Fibroblast of gingiva (primary cell): ENCODE data around the gene MERTK.
"Not testable (repeated sequence)": the region's sequence is repeated elsewhere in the genome, so short reads cannot be mapped to it uniquely, and the experiment has no call there.

Experiments
- DNase-seq: peaks from one replicate; pipeline ENCODE4 v3.0.0-alpha.2; 2011; ENCODE audit warnings: low read depth

MERTK gene

DNA sequence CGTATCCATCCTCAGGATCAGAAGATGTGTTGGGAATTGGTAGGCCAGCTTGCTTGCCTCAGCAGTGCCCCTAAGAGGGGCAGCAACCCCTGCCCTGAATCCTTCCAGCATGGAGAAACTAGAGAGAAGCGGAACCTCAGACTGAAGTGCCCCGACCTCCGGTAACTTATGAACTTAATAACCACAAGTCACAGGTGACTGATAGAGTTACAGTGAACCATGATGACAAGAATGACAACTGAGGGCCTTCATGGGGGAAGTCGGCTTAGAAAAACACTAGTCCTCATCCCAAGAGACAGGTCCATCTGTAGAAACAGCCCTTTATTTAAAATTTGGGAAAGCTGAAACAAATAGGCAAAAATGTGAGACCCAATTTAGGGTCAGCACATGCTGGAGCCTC is 114.1 kb downstream of the MERTK start:
- DNase-seq, result no peak

DNA sequence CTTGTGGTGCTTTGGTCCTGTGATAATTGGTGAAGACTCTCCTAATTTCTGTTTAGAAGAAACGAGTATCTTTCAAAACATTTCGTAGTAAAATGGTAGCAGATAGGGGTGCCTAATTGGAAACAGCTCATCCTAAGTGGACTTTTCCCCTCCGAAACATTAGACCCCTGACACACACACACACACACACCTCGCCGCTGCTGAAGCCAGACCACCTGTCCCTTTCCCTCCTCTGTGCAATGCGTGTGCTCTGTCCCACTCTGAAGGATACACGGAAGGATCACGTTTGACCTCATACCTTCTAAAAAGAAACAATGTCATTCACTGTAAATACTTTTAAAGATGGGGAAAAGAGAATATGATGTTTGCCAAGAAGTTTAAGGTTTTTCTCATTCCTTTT is 120.4 kb downstream of the MERTK start:
- no peak for DNase-seq

DNA sequence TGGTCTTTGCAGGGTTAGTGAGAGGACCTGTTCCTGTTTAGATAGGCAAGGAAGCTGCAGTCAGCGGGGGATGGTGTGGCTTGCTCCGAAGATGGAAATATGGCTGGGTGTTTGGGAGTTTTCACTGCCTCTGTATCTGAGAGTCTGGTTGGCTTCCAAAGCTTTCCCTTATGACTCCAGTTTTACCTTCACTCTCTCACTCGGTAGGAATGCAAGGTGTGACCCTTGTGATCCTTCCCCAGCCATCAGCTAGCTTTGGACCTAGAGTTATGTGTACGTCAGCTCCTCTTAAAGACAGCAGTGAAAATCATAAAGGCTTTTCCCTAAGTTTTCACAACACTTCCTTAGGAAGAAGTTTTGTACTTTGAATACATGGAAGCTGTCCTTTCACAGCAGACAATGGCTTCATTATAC is 121.2 kb downstream of the MERTK start:
- no peak for DNase-seq

DNA sequence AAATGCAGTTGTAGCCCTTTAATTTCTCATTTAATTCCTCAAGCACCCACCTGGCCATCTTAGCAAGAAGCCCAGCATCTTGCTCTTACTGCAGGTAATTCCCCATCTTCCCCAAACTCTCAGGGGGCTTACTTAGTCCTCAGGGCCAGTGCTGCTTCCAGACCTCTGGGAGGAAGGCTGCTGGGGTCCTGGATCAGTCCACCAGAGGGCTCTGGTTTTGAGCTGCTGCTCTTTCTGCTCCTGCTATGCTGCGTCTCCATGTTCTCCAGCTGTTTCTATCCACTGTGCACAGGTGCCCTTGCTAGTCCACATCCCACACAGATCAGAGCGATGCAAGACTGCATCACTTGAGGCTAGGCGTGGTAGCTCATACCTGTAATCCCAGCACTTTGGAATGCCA is 122.2 kb downstream of the MERTK start:
- no peak for DNase-seq

DNA sequence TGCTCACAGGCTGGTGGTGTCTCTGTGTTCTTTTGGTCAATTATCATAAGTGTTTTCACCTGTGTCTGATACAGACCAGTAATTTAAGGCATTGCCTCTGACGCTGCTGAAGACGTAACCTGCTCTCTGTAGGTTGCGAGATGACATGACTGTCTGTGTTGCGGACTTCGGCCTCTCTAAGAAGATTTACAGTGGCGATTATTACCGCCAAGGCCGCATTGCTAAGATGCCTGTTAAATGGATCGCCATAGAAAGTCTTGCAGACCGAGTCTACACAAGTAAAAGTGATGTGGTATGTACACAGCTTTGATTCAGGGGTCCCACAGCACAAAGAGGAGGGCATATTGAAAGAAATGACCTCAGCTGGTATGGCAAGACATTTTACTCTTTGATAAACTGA is 122.9 kb downstream of the MERTK start:
- DNase-seq, result no peak

DNA sequence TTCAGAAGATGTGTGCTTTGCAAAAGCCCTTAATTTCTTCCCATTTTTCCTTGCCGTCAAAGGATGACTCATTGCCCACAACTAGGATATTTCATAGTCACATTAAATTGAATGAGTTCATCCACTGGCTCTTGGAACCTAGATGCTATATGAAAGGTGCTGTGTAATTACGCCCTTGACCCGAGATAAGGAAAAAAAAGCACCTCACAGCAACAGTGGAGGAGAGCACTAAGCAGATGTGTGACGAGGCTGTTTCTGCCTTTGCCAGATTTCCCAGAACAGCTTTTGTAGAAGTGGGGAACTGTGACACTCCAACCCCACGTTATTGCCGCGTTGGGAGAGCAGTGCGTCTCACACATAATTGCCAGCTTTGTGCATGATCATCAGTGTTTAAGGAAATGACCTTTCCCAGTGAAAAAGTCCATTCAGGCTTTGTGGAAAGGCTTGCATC is 123.4 kb downstream of the MERTK start:
- peak; percentile 7 for DNase-seq

DNA sequence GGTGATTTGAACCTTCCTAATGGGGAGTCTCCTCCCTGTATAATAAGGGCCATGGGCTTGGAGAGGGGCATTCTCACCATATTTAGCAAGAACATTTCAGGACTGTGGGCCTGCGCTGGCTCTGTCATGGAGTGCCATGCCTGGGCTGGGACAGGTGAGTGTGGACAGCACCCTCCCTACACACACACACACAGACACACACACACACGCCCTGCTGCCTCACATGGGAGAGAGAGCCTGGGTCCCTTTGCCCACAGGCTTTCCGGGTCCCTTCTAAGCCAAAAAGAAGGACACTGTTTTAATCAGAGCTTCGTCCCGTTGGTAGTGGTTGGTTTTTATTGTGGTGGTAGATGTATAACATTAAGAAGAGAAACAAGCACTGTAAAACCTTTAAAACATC is 125.3 kb downstream of the MERTK start:
- DNase-seq, result no peak

DNA sequence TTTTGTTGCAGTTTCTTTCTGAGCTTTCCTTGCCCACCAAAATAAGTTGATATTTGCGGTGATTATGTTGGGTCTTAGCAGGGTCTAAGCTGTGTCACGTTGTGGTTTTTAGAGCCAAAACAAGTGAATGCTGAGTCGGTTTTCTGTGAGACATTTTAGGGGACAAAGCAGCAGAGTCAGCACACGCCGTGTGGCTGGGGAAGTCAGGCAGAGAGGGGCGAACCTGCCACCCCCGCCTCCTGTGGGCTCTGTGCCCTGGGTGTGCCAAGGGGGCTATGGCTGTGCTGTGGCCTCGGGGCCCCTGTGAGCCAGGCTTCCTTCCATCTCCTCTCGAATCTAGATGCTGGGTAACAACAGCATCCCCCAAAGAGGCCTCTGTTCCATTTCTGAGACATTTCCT is 125.8 kb downstream of the MERTK start:
- no peak for DNase-seq

DNA sequence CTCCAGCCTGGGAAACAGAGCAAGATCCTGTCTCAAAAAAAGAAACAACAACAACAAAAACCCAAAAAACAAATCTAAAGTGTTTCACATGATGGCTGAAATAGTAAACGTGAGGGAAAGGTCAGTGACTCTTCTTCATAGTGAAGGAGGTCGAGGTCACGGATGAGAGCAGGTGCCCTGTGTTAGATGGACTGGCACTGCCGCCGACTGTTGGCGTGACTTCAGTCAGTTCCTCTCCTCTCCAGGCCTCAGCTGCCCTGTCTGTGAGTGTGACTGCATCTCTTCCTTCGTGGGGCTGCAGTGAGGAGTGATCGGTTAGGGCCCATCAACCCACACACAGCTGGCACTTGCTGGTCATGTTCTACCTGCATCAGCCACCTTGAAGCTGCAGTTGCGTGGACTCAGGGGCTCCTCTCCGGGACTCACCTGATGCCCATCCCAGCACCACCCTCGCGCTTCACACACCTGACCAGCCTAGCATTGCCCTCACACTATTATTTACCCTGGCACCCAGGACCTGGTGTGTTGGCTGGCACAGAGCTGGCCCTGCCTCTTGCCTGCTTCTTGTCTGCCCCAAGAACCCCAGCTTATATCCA is 126.6 kb downstream of the MERTK start:
- DNase-seq, result no peak

DNA sequence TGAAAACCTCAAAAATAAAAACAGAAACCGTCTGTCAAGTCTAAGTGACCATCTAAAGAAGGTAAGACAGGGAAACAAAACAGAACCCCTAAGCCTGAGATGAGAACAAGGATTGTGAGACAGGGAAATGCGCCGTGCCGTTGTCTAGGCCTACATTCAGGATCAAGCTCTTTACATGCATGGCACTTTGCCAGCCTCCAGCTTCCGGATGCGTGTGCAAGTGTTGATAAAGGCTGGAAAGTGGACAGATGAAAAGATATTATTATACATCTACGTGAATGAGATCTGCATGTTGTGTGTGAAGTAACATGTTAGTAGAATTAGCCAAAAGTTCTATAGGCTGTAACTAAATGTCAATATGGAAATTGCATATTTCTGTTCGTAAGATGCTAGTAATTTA is 128.1 kb downstream of the MERTK start:
- DNase-seq, result no peak

DNA sequence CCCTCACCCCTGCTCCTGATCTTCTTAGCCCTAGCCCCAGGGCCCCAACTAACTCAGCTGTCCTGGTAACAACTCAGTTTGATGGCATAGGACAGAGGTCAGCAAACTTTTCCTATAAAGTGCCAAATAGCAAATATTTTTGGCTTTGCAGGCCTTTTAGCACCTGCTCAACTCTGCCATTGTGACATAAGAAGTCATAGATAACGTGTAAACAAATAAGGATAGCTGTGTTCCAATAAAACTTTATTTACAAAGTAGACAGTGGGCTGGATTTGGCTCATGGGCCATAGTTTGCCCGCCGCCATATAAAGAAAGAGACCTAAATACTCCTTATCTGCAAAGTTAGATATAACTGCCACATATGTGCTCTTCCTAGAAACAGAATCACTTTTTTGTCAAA is 129.4 kb downstream of the MERTK start:
- DNase-seq, result no peak

DNA sequence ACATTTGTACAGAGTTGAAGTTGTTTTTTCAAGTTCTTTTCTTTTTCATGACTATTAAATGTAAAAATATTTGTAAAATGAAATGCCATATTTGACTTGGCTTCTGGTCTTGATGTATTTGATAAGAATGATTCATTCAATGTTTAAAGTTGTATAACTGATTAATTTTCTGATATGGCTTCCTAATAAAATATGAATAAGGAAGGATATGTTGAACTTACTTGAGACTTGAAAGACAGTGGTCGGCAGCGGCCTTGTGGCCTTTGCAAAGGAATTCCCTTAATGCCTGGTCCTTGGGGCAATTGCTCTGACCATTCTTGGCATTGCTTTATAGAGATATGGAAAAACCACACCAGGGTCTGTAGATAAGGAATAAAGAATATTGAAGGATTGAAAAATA is 130.8 kb downstream of the MERTK start:
- DNase-seq, result no peak

DNA sequence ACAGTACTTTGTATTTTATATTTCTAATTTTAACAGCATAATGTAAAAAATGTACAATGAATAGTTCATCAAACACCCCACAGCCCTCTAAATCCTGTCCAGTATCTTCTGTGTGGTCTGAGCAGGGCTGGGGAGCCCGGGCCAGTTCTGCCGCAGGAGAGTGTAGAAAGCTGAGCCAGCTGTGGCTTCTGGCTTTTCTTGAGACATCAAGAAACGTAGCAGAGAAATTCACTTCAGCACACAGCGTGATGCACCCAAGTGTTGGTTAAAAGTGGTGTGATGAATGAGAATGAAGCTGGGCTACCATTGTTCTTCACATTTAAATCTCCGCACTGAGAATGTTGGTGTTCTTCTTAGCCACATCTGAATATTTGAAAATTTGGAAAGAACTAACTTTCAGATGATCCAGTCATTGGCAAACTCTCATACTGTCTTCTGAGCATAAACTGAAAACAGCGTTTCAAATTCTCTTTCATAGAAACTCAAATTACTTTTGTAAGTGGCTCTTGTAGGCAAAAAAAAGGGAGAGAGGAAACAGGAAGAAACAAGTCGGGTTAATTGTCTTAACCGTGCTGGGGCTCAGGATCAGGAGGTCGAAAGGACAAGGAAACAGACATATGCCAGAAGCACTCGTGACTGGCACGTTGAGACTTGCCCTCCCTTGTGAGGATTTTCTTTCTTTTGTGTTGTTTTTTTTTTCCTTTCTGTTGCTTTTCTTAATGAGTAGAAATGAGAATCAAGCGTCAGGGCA is 133.2 kb downstream of the MERTK start:
- peak; percentile 9 for DNase-seq

DNA sequence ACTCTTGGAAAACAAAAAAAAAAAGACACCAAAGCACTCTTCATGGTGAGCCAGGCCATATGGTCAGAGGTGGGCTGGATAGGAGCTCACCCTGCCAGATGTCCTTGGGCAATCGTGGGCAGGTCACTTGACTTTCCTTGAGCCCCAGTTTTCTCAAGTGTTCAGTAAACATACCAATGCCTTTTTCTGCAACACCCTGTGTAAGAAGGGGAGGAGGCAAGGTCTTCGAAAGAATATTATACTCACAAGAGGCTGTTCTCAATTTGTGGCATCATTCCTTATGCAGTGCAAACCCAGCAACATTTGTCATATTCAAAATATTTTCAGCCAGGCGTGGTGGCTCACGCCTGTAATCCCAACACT is 133.8 kb downstream of the MERTK start:
- DNase-seq, result peak; percentile 63

DNA sequence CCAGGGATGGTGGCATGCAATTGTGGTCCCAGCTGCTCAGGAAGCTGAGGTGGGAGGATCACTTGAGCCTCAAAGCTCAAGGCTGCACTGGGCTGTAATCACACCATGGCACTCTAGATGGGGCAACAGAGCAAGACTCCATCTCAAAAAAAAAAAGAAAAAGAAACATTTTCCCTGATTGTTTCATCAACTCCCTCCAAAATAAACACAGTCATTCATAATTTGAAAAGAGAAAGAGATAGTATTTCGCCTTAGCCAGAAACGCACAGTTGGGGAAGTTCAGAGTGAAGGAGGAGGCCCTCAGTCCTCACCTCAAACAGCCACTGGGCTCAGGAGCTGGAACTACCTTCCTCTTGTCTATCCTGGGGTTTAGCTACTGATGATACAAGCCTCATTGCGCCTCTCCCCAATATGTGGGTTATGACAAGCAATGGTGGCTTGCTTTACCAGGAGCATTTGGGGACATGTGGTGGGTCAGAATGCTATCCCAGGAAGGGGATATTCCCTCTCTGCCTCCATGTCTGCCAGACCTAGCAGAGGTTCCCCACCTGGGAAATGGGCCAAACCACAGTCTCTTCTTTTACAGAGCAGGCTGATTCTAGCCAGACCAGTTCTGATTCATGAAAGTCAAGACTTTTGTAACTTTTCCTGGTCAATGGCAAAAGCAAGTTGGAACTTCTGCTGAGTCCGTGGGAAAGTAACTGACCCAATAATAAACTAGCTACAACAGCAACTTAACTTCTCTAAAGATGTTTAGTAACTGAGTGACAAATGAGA is 134.5 kb downstream of the MERTK start:
- peak; percentile 55 for DNase-seq

DNA sequence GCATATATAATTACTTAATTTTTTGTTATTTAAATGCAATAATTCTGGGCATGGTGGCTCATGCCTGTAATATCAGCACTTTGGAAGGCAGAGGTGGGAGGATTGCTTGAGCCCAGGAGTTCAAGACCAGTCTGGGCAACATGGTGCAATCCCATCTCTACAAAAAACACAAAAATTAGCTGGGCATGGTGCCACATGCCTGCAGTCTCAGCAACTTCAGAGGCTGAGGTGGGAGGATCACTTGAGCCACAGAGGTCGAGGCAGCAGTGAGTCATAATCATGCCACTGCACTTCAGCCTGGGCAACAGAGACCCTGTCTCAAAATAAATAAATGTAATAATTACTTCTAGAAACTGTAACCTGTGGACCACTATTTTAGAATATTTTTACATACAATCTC is 135.2 kb downstream of the MERTK start:
- peak; percentile 26 for DNase-seq

DNA sequence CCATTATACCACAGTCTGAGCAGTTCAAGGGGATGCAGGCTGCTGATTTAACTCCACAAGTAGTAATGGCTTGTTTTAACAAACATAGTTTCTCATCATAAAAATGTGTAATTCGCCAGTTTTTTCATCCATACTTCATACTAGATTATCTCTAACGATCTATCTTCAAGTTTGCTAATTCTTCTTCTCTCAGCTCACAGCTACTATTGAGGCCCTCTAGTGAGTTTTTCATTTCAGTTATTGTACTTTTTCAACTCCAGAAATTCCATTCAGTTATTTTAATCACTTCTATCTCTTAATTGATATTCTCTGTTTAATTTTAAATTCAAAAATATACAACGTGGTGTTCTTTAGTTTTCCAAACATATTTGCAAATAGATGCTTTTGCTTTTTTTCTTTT is 136.5 kb downstream of the MERTK start:
- no peak for DNase-seq

DNA sequence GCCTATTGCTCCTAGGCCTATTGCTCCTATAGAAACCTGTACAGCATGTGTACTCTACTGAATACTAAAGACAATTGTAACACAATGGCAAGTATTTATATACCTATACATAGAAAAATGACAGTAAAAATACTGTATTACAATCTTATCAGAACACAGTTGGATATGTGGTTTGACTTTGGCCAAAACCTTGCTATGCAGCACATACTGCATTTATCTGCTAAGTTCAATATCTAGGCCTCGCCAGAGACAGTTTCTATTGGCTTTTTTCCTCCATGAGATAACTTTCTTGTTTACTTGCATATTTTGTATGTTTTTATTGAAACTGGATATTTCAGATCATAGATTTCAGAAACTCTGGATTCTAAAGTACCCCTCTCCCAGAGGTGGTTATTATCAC is 137.4 kb downstream of the MERTK start:
- no peak for DNase-seq

DNA sequence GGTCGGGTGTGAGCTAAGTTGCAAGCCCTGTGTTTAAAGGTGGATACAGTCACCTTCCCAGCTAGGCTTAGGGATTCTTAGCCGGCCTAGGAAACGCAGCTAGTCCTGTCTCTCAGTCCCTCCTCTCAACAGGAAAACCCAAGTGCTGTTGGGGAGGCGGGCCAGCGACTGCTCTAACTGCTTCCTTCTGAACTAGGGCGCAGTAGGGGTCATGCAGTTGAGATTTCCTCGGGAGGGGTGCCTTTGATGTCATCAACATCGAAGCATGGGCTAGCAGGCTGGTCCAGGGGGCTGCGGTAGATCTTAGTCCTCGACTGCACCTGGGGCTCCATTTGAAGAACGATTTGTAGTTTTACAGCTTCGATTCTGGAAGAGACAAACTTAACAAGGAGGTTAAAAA is 141.1 kb downstream of the MERTK start:
- not testable (repeated sequence) for DNase-seq

DNA sequence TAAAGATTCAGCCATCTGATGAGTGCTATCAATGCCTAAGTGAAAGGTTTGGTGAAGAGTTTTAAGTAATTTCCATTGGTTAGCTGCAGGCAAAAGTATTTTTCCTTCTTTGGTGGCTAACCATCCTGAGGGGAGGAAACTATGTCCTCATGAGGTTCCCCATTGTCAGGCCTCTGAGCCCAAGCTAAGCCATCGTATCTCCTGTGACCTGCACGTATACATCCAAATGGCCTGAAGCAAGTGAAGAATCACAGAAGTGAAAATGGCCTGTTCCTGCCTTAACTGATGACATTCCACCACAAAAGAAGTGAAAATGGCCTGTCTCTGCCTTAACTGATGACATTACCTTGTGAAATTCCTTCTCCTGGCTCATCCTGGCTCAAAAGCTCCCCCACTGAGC is 141.7 kb downstream of the MERTK start:
- DNase-seq, result not testable (repeated sequence)

DNA sequence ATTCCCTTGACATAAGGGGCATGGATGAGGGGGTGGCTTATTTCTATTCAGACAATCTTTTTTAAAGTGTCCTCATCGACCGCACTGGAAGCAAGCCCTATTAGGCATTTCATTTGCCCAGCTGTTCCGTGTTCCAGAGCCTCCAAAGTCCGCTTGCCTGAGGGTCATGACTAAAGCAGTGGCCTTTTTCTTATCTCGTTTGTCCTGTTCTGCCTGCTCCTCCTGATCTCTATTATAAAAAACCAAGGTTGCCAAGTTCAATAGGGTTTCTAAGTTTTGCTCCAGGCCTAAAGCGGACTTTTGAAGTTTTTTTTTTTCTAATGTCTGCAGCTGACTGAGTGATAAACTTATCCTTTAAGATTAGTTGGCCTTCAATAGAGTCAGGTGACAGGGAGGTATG is 143.1 kb downstream of the MERTK start:
- DNase-seq, result not testable (repeated sequence)

DNA sequence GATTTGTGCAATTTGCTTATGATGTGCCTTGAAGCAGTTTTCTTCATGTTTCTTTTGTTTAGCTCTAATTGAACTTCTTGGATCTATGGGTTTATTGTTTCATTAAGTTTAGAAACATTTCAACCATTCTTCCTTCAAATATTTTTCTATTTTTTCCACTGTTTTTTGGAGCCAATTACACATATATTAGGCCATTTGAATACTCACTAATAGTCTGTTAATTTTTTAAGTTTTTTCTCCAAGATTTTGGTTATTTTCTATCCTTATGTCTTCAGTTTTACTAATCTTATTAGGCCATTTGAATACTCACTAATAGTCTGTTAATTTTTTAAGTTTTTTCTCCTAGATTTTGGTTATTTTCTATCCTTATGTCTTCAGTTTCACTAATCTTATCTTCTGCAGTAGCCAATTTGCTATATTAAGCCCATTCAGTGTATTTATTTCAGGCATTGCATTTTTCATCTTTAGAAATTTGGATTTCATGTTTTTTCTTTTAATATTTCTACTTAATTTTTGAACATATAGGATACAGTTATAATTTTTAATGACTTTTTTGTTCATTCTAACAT is 147.1 kb downstream of the MERTK start:
- DNase-seq, result no peak

DNA sequence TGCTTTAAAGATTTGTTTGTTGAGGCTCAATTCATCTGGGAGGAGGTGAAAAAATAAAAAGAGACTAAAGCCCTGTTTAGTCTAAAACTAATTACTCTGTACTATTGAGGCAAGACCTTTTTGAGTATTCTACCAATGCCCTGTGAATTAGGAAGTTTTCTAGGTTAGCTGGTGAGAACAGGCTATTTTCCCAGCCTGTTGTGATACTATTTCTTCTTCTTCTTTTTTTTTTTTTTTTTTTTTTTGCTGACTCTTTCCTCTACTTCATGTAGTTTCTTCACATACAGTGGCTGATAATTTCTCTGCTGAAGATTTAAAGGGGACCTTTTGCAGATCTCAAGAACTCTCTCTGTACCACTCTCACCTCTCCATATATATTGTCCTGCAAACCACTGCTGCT is 147.8 kb downstream of the MERTK start:
- DNase-seq, result no peak
